ENCODE measurements around the gene PLN.

PLN gene

DNA sequence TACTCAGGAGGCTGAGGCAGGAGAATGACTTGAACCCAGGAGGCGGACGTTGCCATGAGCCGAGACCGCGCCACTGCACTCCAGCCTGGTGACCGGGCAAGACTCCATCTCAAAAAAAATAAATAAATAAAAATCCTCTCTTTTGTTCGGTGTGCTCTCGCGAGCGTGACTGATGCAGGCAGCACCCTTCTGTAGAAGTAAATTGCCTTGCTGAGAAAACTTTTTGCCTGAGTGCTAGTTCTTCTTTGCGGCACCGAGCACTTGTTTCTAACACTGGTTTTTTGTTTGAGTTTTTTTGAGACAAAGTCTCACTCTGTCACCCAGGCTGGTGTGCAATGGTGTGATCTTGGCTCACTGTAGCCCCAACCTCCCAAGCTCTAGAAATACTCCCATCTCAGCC, 30.5 kb downstream of the PLN start:
- Histone ChIP-seq H3K27me3 (ENCODE audit: insufficient read depth, poor library complexity, severe bottlenecking) (no peaks in the 10 kb centered on the region), H3K27ac (replicated peaks) (no peak overlapping the region), H3K4me3 (replicated peaks; ENCODE audit: insufficient read depth, low read length) (no peak overlapping the region)
- no peak for DNase-seq (ENCODE audit: low read depth in 1 of 2, low spot score in 1 of 2)
- TF ChIP-seq GABPA (IDR thresholded peaks at IDR 0.05; ENCODE audit: low read depth) (no peak), SPI1 (IDR thresholded peaks at IDR 0.05; ENCODE audit: borderline replicate concordance, low read depth) (no peak), POLR2AphosphoS5 (IDR thresholded peaks at IDR 0.05; ENCODE audit: low read depth) (no peak)
- TF ChIP-seq, protein P1, sequence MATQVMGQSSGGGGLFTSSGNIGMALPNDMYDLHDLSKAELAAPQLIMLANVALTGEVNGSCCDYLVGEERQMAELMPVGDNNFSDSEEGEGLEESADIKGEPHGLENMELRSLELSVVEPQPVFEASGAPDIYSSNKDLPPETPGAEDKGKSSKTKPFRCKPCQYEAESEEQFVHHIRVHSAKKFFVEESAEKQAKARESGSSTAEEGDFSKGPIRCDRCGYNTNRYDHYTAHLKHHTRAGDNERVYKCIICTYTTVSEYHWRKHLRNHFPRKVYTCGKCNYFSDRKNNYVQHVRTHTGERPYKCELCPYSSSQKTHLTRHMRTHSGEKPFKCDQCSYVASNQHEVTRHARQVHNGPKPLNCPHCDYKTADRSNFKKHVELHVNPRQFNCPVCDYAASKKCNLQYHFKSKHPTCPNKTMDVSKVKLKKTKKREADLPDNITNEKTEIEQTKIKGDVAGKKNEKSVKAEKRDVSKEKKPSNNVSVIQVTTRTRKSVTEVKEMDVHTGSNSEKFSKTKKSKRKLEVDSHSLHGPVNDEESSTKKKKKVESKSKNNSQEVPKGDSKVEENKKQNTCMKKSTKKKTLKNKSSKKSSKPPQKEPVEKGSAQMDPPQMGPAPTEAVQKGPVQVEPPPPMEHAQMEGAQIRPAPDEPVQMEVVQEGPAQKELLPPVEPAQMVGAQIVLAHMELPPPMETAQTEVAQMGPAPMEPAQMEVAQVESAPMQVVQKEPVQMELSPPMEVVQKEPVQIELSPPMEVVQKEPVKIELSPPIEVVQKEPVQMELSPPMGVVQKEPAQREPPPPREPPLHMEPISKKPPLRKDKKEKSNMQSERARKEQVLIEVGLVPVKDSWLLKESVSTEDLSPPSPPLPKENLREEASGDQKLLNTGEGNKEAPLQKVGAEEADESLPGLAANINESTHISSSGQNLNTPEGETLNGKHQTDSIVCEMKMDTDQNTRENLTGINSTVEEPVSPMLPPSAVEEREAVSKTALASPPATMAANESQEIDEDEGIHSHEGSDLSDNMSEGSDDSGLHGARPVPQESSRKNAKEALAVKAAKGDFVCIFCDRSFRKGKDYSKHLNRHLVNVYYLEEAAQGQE (IDR thresholded peaks at IDR 0.05; ENCODE audit: insufficient replicate concordance, low read depth), result no peak
- TF ChIP-seq, protein P2, sequence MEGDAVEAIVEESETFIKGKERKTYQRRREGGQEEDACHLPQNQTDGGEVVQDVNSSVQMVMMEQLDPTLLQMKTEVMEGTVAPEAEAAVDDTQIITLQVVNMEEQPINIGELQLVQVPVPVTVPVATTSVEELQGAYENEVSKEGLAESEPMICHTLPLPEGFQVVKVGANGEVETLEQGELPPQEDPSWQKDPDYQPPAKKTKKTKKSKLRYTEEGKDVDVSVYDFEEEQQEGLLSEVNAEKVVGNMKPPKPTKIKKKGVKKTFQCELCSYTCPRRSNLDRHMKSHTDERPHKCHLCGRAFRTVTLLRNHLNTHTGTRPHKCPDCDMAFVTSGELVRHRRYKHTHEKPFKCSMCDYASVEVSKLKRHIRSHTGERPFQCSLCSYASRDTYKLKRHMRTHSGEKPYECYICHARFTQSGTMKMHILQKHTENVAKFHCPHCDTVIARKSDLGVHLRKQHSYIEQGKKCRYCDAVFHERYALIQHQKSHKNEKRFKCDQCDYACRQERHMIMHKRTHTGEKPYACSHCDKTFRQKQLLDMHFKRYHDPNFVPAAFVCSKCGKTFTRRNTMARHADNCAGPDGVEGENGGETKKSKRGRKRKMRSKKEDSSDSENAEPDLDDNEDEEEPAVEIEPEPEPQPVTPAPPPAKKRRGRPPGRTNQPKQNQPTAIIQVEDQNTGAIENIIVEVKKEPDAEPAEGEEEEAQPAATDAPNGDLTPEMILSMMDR (IDR thresholded peaks at IDR 0.05; ENCODE audit: insufficient read depth, low read length), result no peak

DNA sequence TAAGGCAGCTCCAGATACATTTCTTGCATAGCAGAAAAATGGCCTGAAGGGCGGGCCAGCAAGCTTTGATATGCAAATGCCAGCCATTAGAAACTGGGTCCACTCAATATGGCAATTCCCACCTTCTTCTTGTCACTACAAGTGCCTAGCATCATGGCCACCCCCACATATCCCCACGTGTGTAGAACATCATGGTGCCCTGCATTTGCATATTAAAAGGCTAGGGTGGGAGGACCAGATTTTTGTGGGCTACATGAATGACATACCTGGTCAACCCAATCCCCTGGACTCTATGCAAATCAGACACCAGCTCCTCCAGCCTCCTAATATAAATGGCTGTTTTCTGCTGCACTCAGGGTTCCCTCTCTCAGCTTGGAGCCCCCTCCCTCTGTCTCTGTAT, 31.7 kb downstream of the PLN start:
- DNase-seq (ENCODE audit: low read depth in 1 of 2, low spot score in 1 of 2), result no peak
- Histone ChIP-seq H3K27me3 (ENCODE audit: insufficient read depth, poor library complexity, severe bottlenecking) (no peaks in the 10 kb centered on the region), H3K27ac (replicated peaks) (no peak overlapping the region), H3K4me3 (replicated peaks; ENCODE audit: insufficient read depth, low read length) (no peak overlapping the region)
- TF ChIP-seq GABPA (IDR thresholded peaks at IDR 0.05; ENCODE audit: low read depth), result no peak
- no peak for TF ChIP-seq POLR2AphosphoS5 (IDR thresholded peaks at IDR 0.05; ENCODE audit: low read depth)
- TF ChIP-seq SPI1 (IDR thresholded peaks at IDR 0.05; ENCODE audit: borderline replicate concordance, low read depth), result no peak
- TF ChIP-seq, protein P2 (IDR thresholded peaks at IDR 0.05; ENCODE audit: insufficient read depth, low read length), result no peak
- TF ChIP-seq, protein P1 (IDR thresholded peaks at IDR 0.05; ENCODE audit: insufficient replicate concordance, low read depth), result no peak

DNA sequence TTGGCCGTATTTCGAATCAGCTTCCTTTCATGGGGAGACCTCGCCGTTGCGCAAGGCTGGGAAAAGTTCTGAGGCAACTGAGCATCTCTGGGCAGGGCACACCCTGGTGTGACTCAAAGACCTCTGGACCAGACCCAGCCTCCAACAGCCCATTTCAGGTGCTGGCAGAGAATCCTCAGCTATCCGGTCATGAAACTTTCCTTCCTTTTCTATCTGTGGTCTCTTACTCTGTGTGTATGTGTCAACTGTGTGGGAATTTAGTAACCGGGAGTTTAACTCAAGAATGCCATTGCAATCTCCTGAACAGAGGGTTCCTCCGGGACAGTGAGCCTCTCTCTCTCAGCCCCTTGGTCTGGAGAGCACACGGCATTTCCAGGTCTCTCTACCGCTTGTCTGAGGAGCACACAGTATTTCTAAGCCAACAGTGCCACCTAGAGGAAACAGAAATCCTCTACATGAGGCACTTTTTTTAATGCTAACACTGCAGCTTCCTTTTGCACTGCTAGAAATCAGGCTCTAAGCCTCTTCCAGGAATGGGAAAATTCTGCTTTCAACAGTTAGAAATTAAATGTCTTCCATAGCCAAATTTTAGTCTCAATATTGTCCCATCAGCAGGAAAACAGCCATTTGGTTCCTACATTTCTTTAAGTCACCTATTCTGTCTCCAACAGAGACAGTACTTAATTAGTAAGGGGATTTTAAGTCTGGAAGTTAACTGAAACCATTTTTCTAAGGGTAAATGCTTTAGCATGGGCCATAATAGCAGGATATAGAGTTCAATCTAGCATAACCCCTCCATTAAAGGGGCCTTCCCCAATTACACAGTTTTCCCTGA, 32.7 kb downstream of the PLN start:
- no peak overlapping the region for H3K27ac ChIP-seq (replicated peaks)
- no peak overlapping the region for H3K4me3 ChIP-seq (replicated peaks; ENCODE audit: insufficient read depth, low read length)
- H3K27me3 ChIP-seq (ENCODE audit: insufficient read depth, poor library complexity, severe bottlenecking), result no peaks in the 10 kb centered on the region
- TF ChIP-seq, protein P2 (IDR thresholded peaks at IDR 0.05; ENCODE audit: insufficient read depth, low read length), result peak; percentile 37
- TF ChIP-seq SPI1 (IDR thresholded peaks at IDR 0.05; ENCODE audit: borderline replicate concordance, low read depth), result no peak
- peak; percentile 38 to 55 for DNase-seq (ENCODE audit: low read depth in 1 of 2, low spot score in 1 of 2)
